Uterus (tissue), 2 donors: ENCODE data around the gene TICRR.

Experiments
- POLR2A ChIP-seq, 2 donors: fragments of 450-650 bp; IDR thresholded peaks; one replicate each; pipeline ENCODE4 v1.6.1; 2016; ENCODE audit warnings: antibody characterized with exemption in 2 of 2, mild to moderate bottlenecking in 1 of 2, moderate library complexity in 1 of 2
- TF ChIP-seq, protein P1 (sequence below), 4 experiments: fragments of 200-600 bp in 2 of 4; fragments of 450-650 bp in 2 of 4; sonication (generic) in 2 of 4; IDR thresholded peaks; one replicate each; pipeline ENCODE4 v1.5.1; 2016 to 2019; ENCODE audit warnings: antibody characterized with exemption in 4 of 4, mild to moderate bottlenecking in 2 of 4, moderate library complexity in 1 of 4

DNA sequence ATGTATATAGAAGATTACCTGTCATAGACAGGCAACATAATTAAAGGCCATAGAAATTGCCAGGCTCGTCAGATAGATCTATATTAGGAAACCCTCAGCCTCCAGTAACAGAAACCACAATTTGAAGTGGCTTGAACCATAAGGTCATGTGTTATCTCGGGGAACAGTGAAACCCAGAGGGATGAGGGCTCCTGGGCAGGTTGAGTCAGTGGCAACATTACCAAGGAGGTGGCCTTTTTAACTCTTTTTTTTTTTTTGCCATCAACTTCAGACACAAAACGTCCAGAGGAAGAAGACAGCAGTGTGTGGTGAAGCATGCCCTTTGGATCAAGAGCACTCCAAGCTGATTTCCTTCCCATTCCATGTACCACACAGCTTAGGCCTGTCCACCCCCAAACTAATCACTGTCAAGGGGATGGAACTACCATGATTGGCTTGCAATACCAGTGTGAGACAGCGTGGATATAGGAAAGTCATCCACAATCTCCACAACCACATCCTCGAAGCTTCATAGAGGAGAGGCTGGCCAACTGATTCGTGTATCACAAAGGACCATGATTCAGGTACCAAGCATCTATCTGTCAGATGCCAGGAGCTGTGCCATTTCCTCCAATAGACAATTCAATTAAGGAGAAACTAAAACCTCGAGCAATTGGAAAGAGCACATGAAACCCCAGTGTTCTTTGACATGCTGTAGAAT lies 81.0 kb downstream of the TICRR start:
- TF ChIP-seq POLR2A (IDR thresholded peaks at IDR 0.05): no peak
- TF ChIP-seq, protein P1, sequence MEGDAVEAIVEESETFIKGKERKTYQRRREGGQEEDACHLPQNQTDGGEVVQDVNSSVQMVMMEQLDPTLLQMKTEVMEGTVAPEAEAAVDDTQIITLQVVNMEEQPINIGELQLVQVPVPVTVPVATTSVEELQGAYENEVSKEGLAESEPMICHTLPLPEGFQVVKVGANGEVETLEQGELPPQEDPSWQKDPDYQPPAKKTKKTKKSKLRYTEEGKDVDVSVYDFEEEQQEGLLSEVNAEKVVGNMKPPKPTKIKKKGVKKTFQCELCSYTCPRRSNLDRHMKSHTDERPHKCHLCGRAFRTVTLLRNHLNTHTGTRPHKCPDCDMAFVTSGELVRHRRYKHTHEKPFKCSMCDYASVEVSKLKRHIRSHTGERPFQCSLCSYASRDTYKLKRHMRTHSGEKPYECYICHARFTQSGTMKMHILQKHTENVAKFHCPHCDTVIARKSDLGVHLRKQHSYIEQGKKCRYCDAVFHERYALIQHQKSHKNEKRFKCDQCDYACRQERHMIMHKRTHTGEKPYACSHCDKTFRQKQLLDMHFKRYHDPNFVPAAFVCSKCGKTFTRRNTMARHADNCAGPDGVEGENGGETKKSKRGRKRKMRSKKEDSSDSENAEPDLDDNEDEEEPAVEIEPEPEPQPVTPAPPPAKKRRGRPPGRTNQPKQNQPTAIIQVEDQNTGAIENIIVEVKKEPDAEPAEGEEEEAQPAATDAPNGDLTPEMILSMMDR (IDR thresholded peaks at IDR 0.05): no peak
